Measurements from ENCODE around the gene EPS15. TPM values are rescaled to one million over a fixed set of nuclear protein-coding genes. Genes with fewer than 3 reads are reported as not detected.
A peak's percentile ranks its signal among the peaks of the same experiment; 100 is the strongest.

The EPS15 gene
- total RNA-seq, 1 donor, result 82.2 TPM

GRCh38 chr1:51491166-51491981 lies 27.7 kb downstream of the EPS15 start:
- Histone ChIP-seq H3K27ac (ENCODE audit: low read depth, low read length) (no peak overlapping the region), H3K4me2 (ENCODE audit: insufficient read depth, low read length) (peak overlapping the region; percentile 73), H3K36me3 (ENCODE audit: insufficient read depth, low read length) (no peaks in the 10 kb centered on the region), H3K27me3 (ENCODE audit: insufficient read depth, low read length) (no peaks in the 10 kb centered on the region), H3K4me3 (ENCODE audit: insufficient read depth, low read length) (no peak overlapping the region), H3K79me2 (ENCODE audit: insufficient read depth, low read length) (peaks cover 72% of the 10 kb centered on the region), H2AFZ (ENCODE audit: low read length) (no peak overlapping the region), H3K9me3 (ENCODE audit: low read depth, low read length) (no peaks in the 10 kb centered on the region), H3K4me1 (ENCODE audit: insufficient read depth, low read length) (peaks cover 10% of the 10 kb centered on the region), H4K20me1 (ENCODE audit: insufficient read depth, low read length) (peaks cover 6% of the 10 kb centered on the region)
- peak; percentile 42 for DNase-seq (ENCODE audit: insufficient read length, low spot score, missing footprints)
- TF ChIP-seq CTCF (IDR thresholded peaks at IDR 0.05; ENCODE audit: extremely low read depth, low read depth, low read length), result no peak

- Histone ChIP-seq H3K4me2 (ENCODE audit: insufficient read depth, low read length) (peak overlapping the region; percentile 16), H3K27ac (ENCODE audit: low read depth, low read length) (no peak overlapping the region), H3K4me1 (ENCODE audit: insufficient read depth, low read length) (peaks cover 10% of the 10 kb centered on the region), H2AFZ (ENCODE audit: low read length) (peak overlapping the region; percentile 5), H3K79me2 (ENCODE audit: insufficient read depth, low read length) (peaks cover 69% of the 10 kb centered on the region), H3K4me3 (ENCODE audit: insufficient read depth, low read length) (no peak overlapping the region), H3K9me3 (ENCODE audit: low read depth, low read length) (no peaks in the 10 kb centered on the region), H4K20me1 (ENCODE audit: insufficient read depth, low read length) (peaks cover 6% of the 10 kb centered on the region), H3K36me3 (ENCODE audit: insufficient read depth, low read length) (no peaks in the 10 kb centered on the region), H3K27me3 (ENCODE audit: insufficient read depth, low read length) (no peaks in the 10 kb centered on the region)
- no peak for TF ChIP-seq CTCF (IDR thresholded peaks at IDR 0.05; ENCODE audit: extremely low read depth, low read depth, low read length)
- DNase-seq (ENCODE audit: insufficient read length, low spot score, missing footprints), result no peak
Observed at GRCh38 chr1:51489472-51489871, 29.6 kb downstream of the EPS15 start.

- no peak for TF ChIP-seq CTCF (IDR thresholded peaks at IDR 0.05; ENCODE audit: extremely low read depth, low read depth, low read length)
- Histone ChIP-seq H3K27ac (ENCODE audit: low read depth, low read length) (peak overlapping the region; percentile 36), H3K4me3 (ENCODE audit: insufficient read depth, low read length) (peak overlapping the region; percentile 20), H3K79me2 (ENCODE audit: insufficient read depth, low read length) (peaks cover 67% of the 10 kb centered on the region), H4K20me1 (ENCODE audit: insufficient read depth, low read length) (peaks cover 6% of the 10 kb centered on the region), H2AFZ (ENCODE audit: low read length) (peak overlapping the region; percentile 71), H3K4me1 (ENCODE audit: insufficient read depth, low read length) (peaks cover 10% of the 10 kb centered on the region), H3K4me2 (ENCODE audit: insufficient read depth, low read length) (peak overlapping the region; percentile 82), H3K36me3 (ENCODE audit: insufficient read depth, low read length) (no peaks in the 10 kb centered on the region), H3K27me3 (ENCODE audit: insufficient read depth, low read length) (no peaks in the 10 kb centered on the region), H3K9me3 (ENCODE audit: low read depth, low read length) (no peaks in the 10 kb centered on the region)
- DNase-seq (ENCODE audit: insufficient read length, low spot score, missing footprints), result no peak
Observed at GRCh38 chr1:51488372-51489050, 30.6 kb downstream of the EPS15 start.

- DNase-seq (ENCODE audit: insufficient read length, low spot score, missing footprints), result no peak
- Histone ChIP-seq H2AFZ (ENCODE audit: low read length) (no peak overlapping the region), H3K27ac (ENCODE audit: low read depth, low read length) (no peak overlapping the region), H3K4me1 (ENCODE audit: insufficient read depth, low read length) (peaks cover 10% of the 10 kb centered on the region), H3K79me2 (ENCODE audit: insufficient read depth, low read length) (peaks cover 73% of the 10 kb centered on the region), H3K4me3 (ENCODE audit: insufficient read depth, low read length) (no peak overlapping the region), H4K20me1 (ENCODE audit: insufficient read depth, low read length) (peaks cover 6% of the 10 kb centered on the region), H3K4me2 (ENCODE audit: insufficient read depth, low read length) (no peak overlapping the region), H3K9me3 (ENCODE audit: low read depth, low read length) (no peaks in the 10 kb centered on the region), H3K36me3 (ENCODE audit: insufficient read depth, low read length) (no peaks in the 10 kb centered on the region), H3K27me3 (ENCODE audit: insufficient read depth, low read length) (no peaks in the 10 kb centered on the region)
- TF ChIP-seq CTCF (IDR thresholded peaks at IDR 0.05; ENCODE audit: extremely low read depth, low read depth, low read length), result no peak
Observed at GRCh38 chr1:51487628-51488027, 31.4 kb downstream of the EPS15 start.
